Ramos (cell line): ENCODE data around the gene YEATS4.

ENCODE experiments used
- in situ Hi-C: fragments of 300-500 bp; cut with MboI; formaldehyde crosslinking; loops from one replicate; pipeline ENCODE4 v1.14.3; 2022; ENCODE audit warnings: low sequenced_read_pairs; ENCODE audit not compliant: unreplicated experiment

Gene YEATS4

GRCh38 chr12:69385038-69385437, 25.5 kb downstream of the YEATS4 start:
- in situ Hi-C loops, result no loop called here

- in situ Hi-C loops, result no loop called here
Observed at GRCh38 chr12:69386921-69387320, 27.4 kb downstream of the YEATS4 start.

- in situ Hi-C loops, result no loop called here
Observed at GRCh38 chr12:69388371-69388770, 28.8 kb downstream of the YEATS4 start.

- in situ Hi-C loops, result no loop called here
Observed at GRCh38 chr12:69389831-69390230, 30.3 kb downstream of the YEATS4 start.

GRCh38 chr12:69392179-69392928, 32.8 kb downstream of the YEATS4 start:
- in situ Hi-C loops, result no loop called here

- in situ Hi-C loops, result no loop called here
Observed at GRCh38 chr12:69396041-69396440, 36.5 kb downstream of the YEATS4 start.

GRCh38 chr12:69396963-69397362, 37.4 kb downstream of the YEATS4 start:
- in situ Hi-C loops, result no loop called here

GRCh38 chr12:69397978-69398377, 38.4 kb downstream of the YEATS4 start:
- in situ Hi-C loops, result no loop called here

GRCh38 chr12:69401940-69402339, 42.4 kb downstream of the YEATS4 start:
- in situ Hi-C loops, result no loop called here

GRCh38 chr12:69404851-69405565, 45.5 kb downstream of the YEATS4 start:
- in situ Hi-C loops, result no loop called here

- in situ Hi-C loops, result no loop called here
Observed at GRCh38 chr12:69405566-69405865, 46.0 kb downstream of the YEATS4 start.

- in situ Hi-C loops, result no loop called here
Observed at GRCh38 chr12:69406217-69406616, 46.7 kb downstream of the YEATS4 start.

- in situ Hi-C loops, result no loop called here
Observed at GRCh38 chr12:69410571-69410970, 51.0 kb downstream of the YEATS4 start.

- in situ Hi-C loops, result no loop called here
Observed at GRCh38 chr12:69412655-69413054, 53.1 kb downstream of the YEATS4 start.

- in situ Hi-C loops, result no loop called here
Observed at GRCh38 chr12:69415471-69416275, 56.1 kb downstream of the YEATS4 start.

- in situ Hi-C loops, result no loop called here
Observed at GRCh38 chr12:69417231-69417630, 57.7 kb downstream of the YEATS4 start.

GRCh38 chr12:69417741-69418167, 58.2 kb downstream of the YEATS4 start:
- in situ Hi-C loops, result no loop called here

- in situ Hi-C loops, result no loop called here
Observed at GRCh38 chr12:69419701-69420100, 60.2 kb downstream of the YEATS4 start.

GRCh38 chr12:69421548-69421947, 62.0 kb downstream of the YEATS4 start:
- in situ Hi-C loops, result no loop called here

GRCh38 chr12:69423037-69423905, 63.7 kb downstream of the YEATS4 start:
- in situ Hi-C loops, result no loop called here
